Activated CD8-positive, alpha-beta memory T cell treated with anti-CD3 and anti-CD28 coated beads for 48 hours (primary cell): Measurements from ENCODE around the gene AWAT2.
"Not testable (repeated sequence)": the region's sequence is repeated elsewhere in the genome, so short reads cannot be mapped to it uniquely, and the experiment has no call there.

ENCODE experiments used
- DNase-seq, 3 experiments: peaks; one replicate each; pipeline ENCODE4 v3.0.0-alpha.2; 2020; ENCODE audit warnings: low read depth in 2 of 3, low spot score in 2 of 3

AWAT2 gene

DNA sequence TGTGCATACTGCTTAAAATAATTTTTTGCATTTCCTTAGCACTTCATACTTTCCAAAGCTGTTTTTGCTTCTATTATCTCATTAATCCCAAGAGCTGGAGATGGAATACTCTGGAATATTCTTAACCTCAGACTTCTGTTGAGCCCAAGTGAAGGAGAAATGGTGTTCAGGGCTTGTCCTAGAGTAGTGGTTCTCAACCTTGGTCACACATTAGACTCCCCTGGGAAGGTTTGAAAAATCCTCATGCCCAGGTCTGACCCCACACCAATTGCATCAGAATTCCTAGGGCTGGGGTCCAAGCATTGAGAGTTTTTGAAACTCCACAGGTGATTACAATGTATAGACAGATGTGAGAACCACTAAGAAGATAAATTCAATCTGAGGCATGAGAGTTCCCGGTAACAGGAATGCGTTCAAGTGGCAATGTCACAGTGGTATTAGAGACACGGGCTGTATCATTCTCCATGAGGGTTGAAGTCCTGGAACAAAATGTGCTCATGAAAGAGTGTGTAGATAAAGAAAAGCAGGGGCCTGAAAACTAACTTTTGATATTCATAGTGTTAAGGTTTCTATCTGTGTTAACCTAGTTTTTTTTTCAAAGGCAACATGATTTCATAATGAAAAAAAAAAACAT, 47.9 kb downstream of the AWAT2 start:
- DNase-seq, result no peak

DNA sequence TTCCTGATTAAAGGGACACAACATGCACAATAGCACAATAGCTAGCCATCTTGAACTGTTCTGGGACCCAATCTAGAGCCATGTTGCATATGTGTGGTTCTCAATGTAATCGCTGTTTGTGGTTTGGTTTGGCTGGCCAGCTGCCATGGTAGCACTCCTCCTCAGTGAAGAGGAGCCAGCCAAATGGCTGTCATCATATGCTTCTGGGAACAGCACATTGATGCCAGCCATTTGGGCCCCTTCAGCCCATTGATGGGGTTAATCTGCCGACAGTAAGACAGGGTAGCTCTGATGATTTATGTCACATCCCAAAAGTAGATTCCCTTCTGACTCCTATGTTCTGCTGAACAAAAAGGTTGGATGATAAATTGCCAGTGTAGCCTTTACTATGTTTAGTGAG, 48.5 kb downstream of the AWAT2 start:
- no peak for DNase-seq

DNA sequence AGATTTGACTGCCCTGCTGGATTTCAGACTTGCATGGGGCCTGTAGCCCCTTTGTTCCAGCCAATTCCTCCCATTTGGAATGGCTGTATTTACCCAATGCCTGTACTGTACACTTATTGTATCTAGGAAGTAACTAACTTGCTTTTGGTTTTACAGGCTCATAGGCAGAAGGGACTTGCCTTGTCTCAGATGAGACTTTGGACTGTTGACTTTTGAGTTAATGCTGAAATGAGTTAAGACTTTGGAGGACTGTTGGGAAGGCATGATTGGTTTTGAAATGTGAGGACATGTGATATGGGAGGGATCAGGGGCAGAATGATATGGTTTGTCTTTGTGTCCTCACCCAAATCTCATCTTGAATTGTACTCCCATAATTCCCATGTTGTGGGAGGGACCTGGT, 51.4 kb downstream of the AWAT2 start:
- DNase-seq, result not testable (repeated sequence)

DNA sequence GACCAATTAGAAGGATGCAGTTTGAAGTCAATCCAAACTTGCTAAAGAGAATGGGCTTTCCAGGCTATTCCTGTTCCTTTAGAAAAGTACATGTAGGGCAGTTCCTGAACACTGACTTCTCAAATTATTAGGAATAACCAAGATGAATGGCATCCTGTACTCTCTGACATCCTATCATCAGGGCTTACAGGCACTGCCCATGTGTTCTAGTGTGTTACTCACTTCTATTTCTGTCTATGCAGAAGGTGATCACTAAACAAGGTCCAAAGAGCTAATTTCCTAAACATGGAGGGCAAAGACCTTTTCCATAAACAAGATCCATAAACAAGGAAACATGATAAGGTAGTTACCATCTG, 53.6 kb downstream of the AWAT2 start:
- DNase-seq, result no peak

DNA sequence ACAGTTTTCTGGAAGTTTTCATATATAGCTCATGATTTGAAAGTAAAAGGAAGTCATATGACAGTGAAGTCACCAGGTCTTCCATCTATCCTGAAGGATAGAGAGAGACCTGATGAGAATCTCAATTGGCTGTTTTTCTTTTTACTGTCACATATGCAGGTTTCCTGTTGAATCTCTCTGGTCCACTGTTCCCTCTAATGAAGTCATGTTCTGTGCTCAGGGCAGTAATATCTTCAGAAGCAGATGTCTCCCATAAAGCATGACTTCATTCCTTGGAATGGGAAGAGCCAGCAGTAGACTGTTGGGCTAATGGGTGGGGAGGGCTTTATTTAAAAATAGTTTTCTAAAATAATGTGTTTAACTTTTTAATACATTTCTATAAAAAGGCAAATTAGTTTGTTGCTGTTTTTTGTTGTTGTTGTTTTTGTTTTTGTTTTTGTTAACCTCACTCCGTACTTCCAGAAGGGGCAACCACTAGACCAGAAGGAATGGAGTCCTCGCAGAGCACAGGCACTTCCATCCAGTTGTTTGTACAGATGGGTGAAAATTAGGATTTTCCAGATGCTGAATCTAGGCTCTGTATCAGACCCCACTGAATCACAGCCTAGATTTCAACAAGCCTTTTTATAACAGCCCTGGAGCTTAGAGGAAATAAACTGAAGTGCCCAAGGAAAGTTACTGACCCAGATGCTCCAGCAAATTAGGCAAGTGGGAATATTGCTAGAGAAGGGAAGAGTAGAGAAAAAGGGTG, 54.2 kb downstream of the AWAT2 start:
- no peak for DNase-seq

DNA sequence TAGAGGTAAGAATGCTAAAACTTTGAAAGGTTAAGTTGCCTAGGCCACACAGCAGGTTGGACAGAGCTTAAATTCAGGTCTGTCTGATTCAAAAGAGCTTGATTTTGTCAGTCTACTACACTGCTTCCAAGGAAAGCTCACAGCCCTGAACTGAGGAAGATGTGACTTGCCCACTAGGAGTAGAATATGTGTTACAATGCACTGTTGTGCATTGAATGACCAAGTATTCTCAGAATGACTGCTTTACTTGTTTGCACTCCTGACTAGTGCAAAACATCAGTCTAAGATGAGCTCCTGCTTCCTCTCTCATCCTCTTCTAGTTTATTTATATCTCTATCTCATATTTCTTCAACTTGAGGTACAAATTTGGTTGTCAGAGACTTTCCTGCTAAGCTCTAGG, 56.2 kb downstream of the AWAT2 start:
- DNase-seq, result no peak

DNA sequence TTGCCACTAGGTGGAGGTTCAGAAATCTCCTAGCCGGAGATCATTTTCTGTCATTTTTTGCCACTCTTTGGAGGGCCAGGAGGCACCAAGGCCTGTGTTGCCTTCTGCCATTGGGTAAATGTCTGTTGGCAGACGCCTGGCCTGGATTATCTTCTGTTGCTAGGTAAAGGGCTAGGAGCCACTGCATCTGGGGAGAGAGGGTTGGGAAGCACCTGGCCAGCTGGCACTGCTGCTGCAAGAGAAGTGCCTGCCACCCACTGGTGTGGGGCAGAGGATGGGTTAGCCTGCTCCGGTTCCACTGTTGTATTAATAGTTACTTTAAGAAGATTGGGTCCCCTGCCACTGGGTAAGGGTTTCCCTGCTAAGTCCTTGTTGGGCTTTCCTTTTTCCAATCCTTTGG, 58.1 kb downstream of the AWAT2 start:
- no peak for DNase-seq
